Neural cell (in vitro differentiated cells): ENCODE measurements around the gene PSMB11.

Experiments
- CTCF ChIP-seq: fragments of 450-650 bp; IDR thresholded peaks from 2 replicates; pipeline ENCODE4 v1.5.1; 2014; ENCODE audit warnings: antibody characterized with exemption, mild to moderate bottlenecking, moderate library complexity; ENCODE audit not compliant: poor library complexity, severe bottlenecking
- EP300 ChIP-seq: fragments of 450-650 bp; conservative IDR thresholded peaks from 2 replicates; pipeline ENCODE4 v1.6.1; 2014; ENCODE audit warnings: antibody characterized with exemption, mild to moderate bottlenecking, moderate library complexity; ENCODE audit not compliant: poor library complexity, severe bottlenecking
- EZH2 ChIP-seq: fragments of 200-600, 300-800 bp; shearing (Covaris generic), sonication (generic); IDR thresholded peaks from 2 replicates; pipeline ENCODE4 v1.6.1; 2014; ENCODE audit warnings: antibody characterized with exemption, low read length, borderline replicate concordance, mild to moderate bottlenecking; ENCODE audit not compliant: insufficient read depth, poor library complexity, severe bottlenecking
- RAD21 ChIP-seq: fragments of 450-650 bp; conservative IDR thresholded peaks from 2 replicates; pipeline ENCODE4 v1.6.1; 2014; ENCODE audit warnings: antibody characterized with exemption, mild to moderate bottlenecking, moderate library complexity

GRCh38 chr14:23071921-23072539 lies 30.0 kb downstream of the PSMB11 start:
- no peak for TF ChIP-seq CTCF
- no peak for TF ChIP-seq RAD21
- no peak for TF ChIP-seq EP300
- TF ChIP-seq EZH2: no peak
